GM12878 (cell line): ENCODE measurements around the gene ZNF296. TPM values are rescaled to one million over a fixed set of nuclear protein-coding genes. Genes with fewer than 3 reads are reported as not detected.

Source experiments
- ATAC-seq: fragments of 200-7000 bp; cut with Tn5 transposase; 3 replicates; pipeline ENCODE4 v1.9.1; 2020; ENCODE audit warnings: mild to moderate bottlenecking, moderate library complexity
- BruUV-seq: library from RNA; stranded (reverse); fragments of 400-500 nt; replicated peaks from 2 replicates; lab custom pipeline; 2021; lab: Mats Ljungman, UMichigan
- CTCF ChIA-PET: fragments of 300-600 bp; sonication (Branson Sonifier 250); formaldehyde crosslinking; extraction: SDS; loops from one replicate; lab custom pipeline; 2021; ENCODE audit warnings: inconsistent platforms; lab: Yijun Ruan, JAX
- POLR2A ChIA-PET: fragments of 350-600 bp; formaldehyde crosslinking; extraction: SDS; loops from one replicate; lab custom pipeline; 2021; ENCODE audit warnings: inconsistent platforms; lab: Charles Lee
- RAD21 ChIA-PET: fragments of 300-600 bp; sonication (Branson Sonifier 250); formaldehyde crosslinking; loops from one replicate; lab custom pipeline; 2023; ENCODE audit warnings: antibody characterized with exemption; ENCODE audit not compliant: unreplicated experiment; lab: Charles Lee
- SMC1A ChIA-PET: fragments of 300-600 bp; sonication (Branson Sonifier 250); formaldehyde crosslinking; loops from one replicate; lab custom pipeline; 2023; ENCODE audit not compliant: unreplicated experiment, uncharacterized antibody; lab: Charles Lee
- DNase-seq: peaks from one replicate; pipeline ENCODE4 v3.0.0-alpha.2; 2011; ENCODE audit warnings: low read depth, low spot score
- FAIRE-seq: peaks from 3 replicates; lab custom pipeline; 2011; peaks lifted over from hg19 to GRCh38; lab: Jason Lieb, UNC
- H2AFZ ChIP-seq: 2 replicates; pipeline ENCODE4 v1.6.0; 2011; ENCODE audit warnings: low read depth, low read length, control low read depth; ENCODE audit not compliant: control insufficient read depth
- H3K27ac ChIP-seq: 2 replicates; pipeline ENCODE4 v1.5.1; 2011; ENCODE audit warnings: control low read depth; ENCODE audit not compliant: control insufficient read depth, insufficient read depth
- H3K27me3 ChIP-seq, 2 experiments: replicated peaks in 1 of 2; 2 replicates each; pipeline versions ENCODE4 v1.6.0 to v1.6.1; 2011; ENCODE audit warnings: low read length in 1 of 2; ENCODE audit not compliant: control insufficient read depth in 2 of 2, insufficient read depth in 2 of 2
- H3K36me3 ChIP-seq, 2 experiments: 2 replicates each; pipeline ENCODE4 v1.5.1; 2011; ENCODE audit warnings: low read length in 1 of 2; ENCODE audit not compliant: control insufficient read depth in 2 of 2, insufficient read depth in 2 of 2
- H3K4me1 ChIP-seq: 2 replicates; pipeline ENCODE4 v1.6.1; 2011; ENCODE audit warnings: mild to moderate bottlenecking, low read length, moderate library complexity, mixed read lengths; ENCODE audit not compliant: control insufficient read depth, insufficient read depth
- H3K4me2 ChIP-seq: 2 replicates; pipeline ENCODE4 v1.6.0; 2011; ENCODE audit warnings: control low read depth; ENCODE audit not compliant: control insufficient read depth, insufficient read depth
- H3K4me3 ChIP-seq: fragments of 200-600 bp; sonication (generic); 2 replicates; pipeline ENCODE4 v1.5.1; 2016
- H3K79me2 ChIP-seq: 2 replicates; pipeline ENCODE4 v1.6.0; 2011; ENCODE audit warnings: low read length; ENCODE audit not compliant: control insufficient read depth, insufficient read depth
- H3K9ac ChIP-seq: 2 replicates; pipeline ENCODE4 v1.8.0; 2011; ENCODE audit warnings: low read length, control low read depth, mixed read lengths; ENCODE audit not compliant: control insufficient read depth, insufficient read depth
- H3K9me3 ChIP-seq: replicated peaks from 3 replicates; pipeline ENCODE4 v1.5.1; 2011; ENCODE audit warnings: mild to moderate bottlenecking, low read length; ENCODE audit not compliant: control insufficient read depth, insufficient read depth
- H4K20me1 ChIP-seq: 2 replicates; pipeline ENCODE4 v1.6.0; 2011; ENCODE audit not compliant: control insufficient read depth, insufficient read depth
- BCLAF1 ChIP-seq: fragments of 450-650 bp; IDR thresholded peaks from 2 replicates; pipeline ENCODE4 v1.6.1; 2017; ENCODE audit warnings: antibody characterized with exemption, mild to moderate bottlenecking, moderate library complexity
- BHLHE40 ChIP-seq, 2 experiments: fragments of 450-650 bp in 1 of 2; IDR thresholded peaks; 2 replicates each; pipeline ENCODE4 v1.6.1; 2011 to 2017; ENCODE audit warnings: low read depth in 2 of 2, borderline replicate concordance in 1 of 2, improper control_type of control experiment in 1 of 2, low read length in 1 of 2, mild to moderate bottlenecking in 1 of 2
- CHD2 ChIP-seq: IDR thresholded peaks from 2 replicates; pipeline ENCODE4 v1.6.1; 2011; ENCODE audit warnings: low read depth, low read length, improper control_type of control experiment, borderline replicate concordance
- CREB1 ChIP-seq: IDR thresholded peaks from 2 replicates; pipeline ENCODE4 v1.6.1; 2012; ENCODE audit warnings: low read depth, mild to moderate bottlenecking, inconsistent platforms
- NBN ChIP-seq: fragments of 450-650 bp; IDR thresholded peaks from 2 replicates; pipeline ENCODE4 v1.6.1; 2016
- RAD21 ChIP-seq: IDR thresholded peaks from 2 replicates; pipeline ENCODE4 v1.6.1; 2011; ENCODE audit warnings: mild to moderate bottlenecking, low read depth, low read length, moderate library complexity; ENCODE audit not compliant: insufficient read depth
- RAD51 ChIP-seq: fragments of 450-650 bp; IDR thresholded peaks from 2 replicates; pipeline ENCODE4 v1.6.1; 2016; ENCODE audit warnings: moderate library complexity, mild to moderate bottlenecking, inconsistent platforms
- RELB ChIP-seq: fragments of 450-650 bp; IDR thresholded peaks from 2 replicates; pipeline ENCODE4 v1.6.1; 2017; ENCODE audit warnings: low read depth, mild to moderate bottlenecking, moderate library complexity
- SMARCA5 ChIP-seq: fragments of 450-650 bp; IDR thresholded peaks from 2 replicates; pipeline ENCODE4 v1.6.1; 2017; ENCODE audit warnings: mild to moderate bottlenecking
- SMC3 ChIP-seq: IDR thresholded peaks from 2 replicates; pipeline ENCODE4 v1.6.1; 2011; ENCODE audit warnings: low read length, improper control_type of control experiment, borderline replicate concordance
- WGBS: methylation state at CpG from one replicate; pipeline ENCODE4 v1.1.6; 2016; ENCODE audit warnings: low lambda C conversion rate; ENCODE audit not compliant: insufficient replicate concordance, insufficient coverage; ENCODE audit errors: missing lambda C conversion rate; 5-methylcytosine and 5-hydroxymethylcytosine counted together
- in situ Hi-C: fragments of 300-500 bp; cut with MboI; formaldehyde crosslinking; loops from 9 replicates; pipeline ENCODE4 v1.14.3; 2018; ENCODE audit warnings: mixed read lengths
- intact Hi-C: fragments of 100-400 bp; cut with micrococcal nuclease; formaldehyde crosslinking; loops from one replicate; pipeline ENCODE4 v1.14.2; 2022; ENCODE audit not compliant: unreplicated experiment
- polyA plus RNA-seq, 11 experiments: library from polyadenylated mRNA; depleted of rRNA in 4 of 11; unstranded in 6 of 11; stranded (reverse) in 5 of 11; fragments of >200 nt; fragmentation: Nextera tagmentation in 4 of 11; fragmentation: Illumina TruSeq in 1 of 11; extraction: Ambion mirVana in 4 of 11; extraction: Trizol in 1 of 11; gene quantifications; 1 replicate in 1 of 11; 2 replicates in 10 of 11; pipeline versions ENCODE4 v1.2.1 to v1.2.3, GENCODE V29; 2011 to 2016; ENCODE audit warnings: inconsistent platforms in 2 of 11, missing spikeins in 2 of 11, low read depth in 1 of 11
- total RNA-seq, 4 experiments: library from RNA; depleted of rRNA in 3 of 4; stranded (reverse); fragments of >200 nt in 3 of 4; fragmentation: Illumina TruSeq in 1 of 4; extraction: Trizol in 1 of 4; gene quantifications; 2 replicates each; pipeline versions ENCODE4 v1.2.1 to v1.2.3, GENCODE V29; 2013 to 2021
- TF ChIP-seq, protein P1 (sequence below): fragments of 450-650 bp; IDR thresholded peaks from 2 replicates; pipeline ENCODE4 v1.6.1; 2018; ENCODE audit warnings: borderline replicate concordance, mild to moderate bottlenecking; ENCODE audit not compliant: partially characterized antibody
- TF ChIP-seq, protein P2 (sequence below): IDR thresholded peaks from 2 replicates; pipeline ENCODE4 v1.6.1; 2011; ENCODE audit warnings: low read depth, low read length, improper control_type of control experiment, borderline replicate concordance

ZNF296 gene
- total and polyA plus RNA-seq, 10 of the 15 experiments (the other 5 are each of a cell fraction or from before 2014, with no cell fraction given) = 0.44 to 23.6 (median 3.5) TPM; not detected in 1

GRCh38 chr19:45061965-45062364, 14.3 kb downstream of the ZNF296 start (continued):
- TF ChIP-seq RELB (no peak), SMC3 (no peak)
- TF ChIP-seq, protein P1, sequence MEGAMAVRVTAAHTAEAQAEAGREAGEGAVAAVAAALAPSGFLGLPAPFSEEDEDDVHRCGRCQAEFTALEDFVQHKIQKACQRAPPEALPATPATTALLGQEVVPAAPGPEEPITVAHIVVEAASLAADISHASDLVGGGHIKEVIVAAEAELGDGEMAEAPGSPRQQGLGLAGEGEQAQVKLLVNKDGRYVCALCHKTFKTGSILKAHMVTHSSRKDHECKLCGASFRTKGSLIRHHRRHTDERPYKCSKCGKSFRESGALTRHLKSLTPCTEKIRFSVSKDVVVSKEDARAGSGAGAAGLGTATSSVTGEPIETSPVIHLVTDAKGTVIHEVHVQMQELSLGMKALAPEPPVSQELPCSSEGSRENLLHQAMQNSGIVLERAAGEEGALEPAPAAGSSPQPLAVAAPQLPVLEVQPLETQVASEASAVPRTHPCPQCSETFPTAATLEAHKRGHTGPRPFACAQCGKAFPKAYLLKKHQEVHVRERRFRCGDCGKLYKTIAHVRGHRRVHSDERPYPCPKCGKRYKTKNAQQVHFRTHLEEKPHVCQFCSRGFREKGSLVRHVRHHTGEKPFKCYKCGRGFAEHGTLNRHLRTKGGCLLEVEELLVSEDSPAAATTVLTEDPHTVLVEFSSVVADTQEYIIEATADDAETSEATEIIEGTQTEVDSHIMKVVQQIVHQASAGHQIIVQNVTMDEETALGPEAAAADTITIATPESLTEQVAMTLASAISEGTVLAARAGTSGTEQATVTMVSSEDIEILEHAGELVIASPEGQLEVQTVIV = no peak
- TF ChIP-seq, all 136 proteins: peak for 0

- Histone ChIP-seq H2AFZ (no peak overlapping the region), H3K9ac (no peak overlapping the region), H4K20me1 (no peaks in the 10 kb centered on the region; the same call in 1 of the 2 replicates), H3K9me3 (no peaks in the 10 kb centered on the region), H3K27me3 (no peaks in the 10 kb centered on the region), H3K36me3 (peaks cover 25 to 62% of the 10 kb centered on the region in 2 experiments), H3K4me1 (no peaks in the 10 kb centered on the region), H3K79me2 (no peaks in the 10 kb centered on the region), H3K27ac (no peak overlapping the region), H3K4me3 (no peak overlapping the region), H3K4me2 (no peak overlapping the region)
- BruUV-seq = no TSS peak
- POLR2A ChIA-PET = interaction anchor here (0.5 to 1.7 kb wide), 6 partner anchors 15 to 69 kb away, joined by 3 to 5 read pairs (median 3); partner anchors contain the start of gene CLASRP
- SMC1A ChIA-PET = interaction anchor here (0.6 to 2.0 kb wide), 20 partner anchors 8 to 279 kb away, joined by 3 to 10 read pairs (median 4); partner anchors contain the start of genes CLASRP and NKPD1
- RAD21 ChIA-PET = interaction anchor here (0.6 to 1.7 kb wide), 31 partner anchors 10 to 405 kb away, joined by 3 to 29 read pairs (median 4); partner anchors contain the start of genes BLOC1S3, CLASRP, KLC3 and TRAPPC6A
- 59% methylated on average over 16 of the region's 16 CpGs for WGBS
- CTCF ChIA-PET = interaction anchor here (0.5 to 5.3 kb wide), 39 partner anchors 10 to 405 kb away, joined by 3 to 70 read pairs (median 5); partner anchors contain the start of genes CLASRP, PPP1R37 and RELB
- in situ Hi-C loops = loop anchor here (5.0 kb wide), 1 partner anchor 157 kb away; no protein-coding TSS in a partner anchor
- FAIRE-seq = peak; percentile 97
- ATAC-seq = peak; percentile 97
- intact Hi-C loops = loop anchor here (1.0 to 2.0 kb wide), 3 partner anchors 42 to 157 kb away; no protein-coding TSS in a partner anchor
- DNase-seq = no peak
- TF ChIP-seq SMARCA5 = peak; percentile 71; the same call in 1 of the 2 replicates
- no peak for TF ChIP-seq RAD51
- peak; percentile 93 for TF ChIP-seq RAD21
- TF ChIP-seq CHD2 = no peak
- TF ChIP-seq NBN = 0 out of 2 replicates have a peak, but pooled peaks have one; percentile 17
- TF ChIP-seq BCLAF1 = no peak
- TF ChIP-seq, protein P2, sequence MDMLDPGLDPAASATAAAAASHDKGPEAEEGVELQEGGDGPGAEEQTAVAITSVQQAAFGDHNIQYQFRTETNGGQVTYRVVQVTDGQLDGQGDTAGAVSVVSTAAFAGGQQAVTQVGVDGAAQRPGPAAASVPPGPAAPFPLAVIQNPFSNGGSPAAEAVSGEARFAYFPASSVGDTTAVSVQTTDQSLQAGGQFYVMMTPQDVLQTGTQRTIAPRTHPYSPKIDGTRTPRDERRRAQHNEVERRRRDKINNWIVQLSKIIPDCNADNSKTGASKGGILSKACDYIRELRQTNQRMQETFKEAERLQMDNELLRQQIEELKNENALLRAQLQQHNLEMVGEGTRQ = no peak
- no peak for TF ChIP-seq CREB1
- 0 out of 4 replicates have a peak, but pooled peaks of 1 of the 2 experiments have one; percentile 12 for TF ChIP-seq BHLHE40 (IDR thresholded peaks at IDR 0.05; ENCODE audit: borderline replicate concordance in 1 of 2, low read depth in 2 of 2, low read length in 1 of 2)
Measured at GRCh38 chr19:45059258-45059965, 16.9 kb downstream of the ZNF296 start.
